Natural killer cell (primary cell): ENCODE results near the gene ING3. TPM values are rescaled to one million over a fixed set of nuclear protein-coding genes. Genes with fewer than 3 reads are reported as not detected.
"Not testable (repeated sequence)": the region's sequence is repeated elsewhere in the genome, so short reads cannot be mapped to it uniquely, and the experiment has no call there.

Experiments
- ATAC-seq, 3 donors: fragments of 150-1000 bp in 2 of 3; fragments of 200-7000 bp in 1 of 3; cut with Tn5 transposase; 1 replicate in 1 of 3; 2 replicates in 2 of 3; pipeline ENCODE4 v1.10.0; 2021; ENCODE audit warnings: mild to moderate bottlenecking in 2 of 3, moderate library complexity in 2 of 3
- DNase-seq, 2 donors: peaks; one replicate each; pipeline versions ENCODE4 v3.0.0 to v3.0.0-alpha.2; 2013 to 2021; ENCODE audit warnings: mixed read lengths in 1 of 2
- H3K27ac ChIP-seq: one replicate; pipeline ENCODE4 v1.5.1; 2013; ENCODE audit warnings: mild to moderate bottlenecking, low read length
- H3K27me3 ChIP-seq: one replicate; pipeline ENCODE4 v1.6.1; 2013; ENCODE audit warnings: low read length; ENCODE audit not compliant: control insufficient read depth, insufficient read depth
- H3K36me3 ChIP-seq: one replicate; pipeline ENCODE4 v1.6.1; 2013; ENCODE audit warnings: low read length; ENCODE audit not compliant: control insufficient read depth, insufficient read depth
- H3K4me1 ChIP-seq: one replicate; pipeline ENCODE4 v1.6.1; 2013; ENCODE audit warnings: low read length; ENCODE audit not compliant: control insufficient read depth, insufficient read depth
- H3K4me3 ChIP-seq: one replicate; pipeline ENCODE4 v1.5.1; 2013; ENCODE audit warnings: low read length
- H3K9me3 ChIP-seq: one replicate; pipeline ENCODE4 v1.6.1; 2013; ENCODE audit warnings: low read length; ENCODE audit not compliant: control insufficient read depth, insufficient read depth
- H3K27ac Mint-ChIP-seq, 2 donors: one replicate each; pipeline ENCODE4 v1.8.0; 2022; ENCODE audit warnings: mild to moderate bottlenecking in 2 of 2, mixed read lengths in 2 of 2, moderate library complexity in 1 of 2
- H3K27me3 Mint-ChIP-seq, 2 donors: one replicate each; pipeline ENCODE4 v1.8.0; 2022; ENCODE audit warnings: low read depth in 2 of 2, mixed read lengths in 2 of 2
- H3K36me3 Mint-ChIP-seq: one replicate; pipeline ENCODE4 v1.8.0; 2022; ENCODE audit warnings: mixed read lengths
- H3K4me1 Mint-ChIP-seq, 2 donors: one replicate each; pipeline ENCODE4 v1.8.0; 2022; ENCODE audit warnings: mixed read lengths in 2 of 2
- H3K4me3 Mint-ChIP-seq: one replicate; pipeline ENCODE4 v1.8.0; 2022; ENCODE audit warnings: mild to moderate bottlenecking, moderate library complexity, mixed read lengths
- H3K9me3 Mint-ChIP-seq, 2 donors: one replicate each; pipeline ENCODE4 v1.8.0; 2022; ENCODE audit warnings: mixed read lengths in 2 of 2
- CTCF ChIP-seq: fragments of 200-600 bp; IDR thresholded peaks from one replicate; pipeline ENCODE4 v1.8.0; 2022; ENCODE audit warnings: antibody characterized with exemption
- WGBS: methylation state at CpG from one replicate; pipeline ENCODE4 v1.1.7; 2013; ENCODE audit warnings: missing lambda C conversion rate; ENCODE audit not compliant: insufficient coverage; 5-methylcytosine and 5-hydroxymethylcytosine counted together
- intact Hi-C: fragments of 100-400 bp; cut with micrococcal nuclease; formaldehyde crosslinking; loops from one replicate; pipeline ENCODE4 v1.14.2; 2022
- total RNA-seq, 4 donors: library from RNA; stranded (reverse); fragments of 120-200 nt in 1 of 4; gene quantifications; one replicate each; pipeline versions ENCODE4 v1.2.3 to v1.2.4, GENCODE V29; 2013 to 2022

Gene ING3
- total RNA-seq, 3 donors from 2014 or later (not counting 1 experiment from before 2014, with no cell fraction given): 45.7 to 56.2 (median 50.1) TPM

- Histone ChIP-seq H3K36me3 (no peaks in the 10 kb centered on the region), H3K27me3 (no peaks in the 10 kb centered on the region), H3K27ac (no peak overlapping the region), H3K4me3 (no peak overlapping the region), H3K9me3 (no peaks in the 10 kb centered on the region), H3K4me1 (no peaks in the 10 kb centered on the region)
- no peak for ATAC-seq
- WGBS: 14% methylated on average over 1 of the region's 2 CpGs
- Mint-ChIP-seq H3K4me1 (no peaks in the 10 kb centered on the region), H3K9me3 (no peaks in the 10 kb centered on the region), H3K4me3 (no peak overlapping the region), H3K27ac (no peak overlapping the region), H3K36me3 (no peaks in the 10 kb centered on the region), H3K27me3 (peaks cover 11 to 19% of the 10 kb centered on the region in 2 donors)
- intact Hi-C loops: no loop called here
- no peak for TF ChIP-seq CTCF
- DNase-seq: no peak
These were observed 51.6 kb downstream of the ING3 start for GRCh38 chr7:121002048-121002756.

GRCh38 chr7:121002757-121003200 lies 52.2 kb downstream of the ING3 start:
- H3K27ac Mint-ChIP-seq: no peak overlapping the region
- Histone ChIP-seq H3K27ac (no peak overlapping the region), H3K4me3 (no peak overlapping the region), H3K4me1 (no peaks in the 10 kb centered on the region), H3K9me3 (no peaks in the 10 kb centered on the region), H3K27me3 (no peaks in the 10 kb centered on the region), H3K36me3 (no peaks in the 10 kb centered on the region)
- DNase-seq: no peak
- peaks cover 14 to 23% of the 10 kb centered on the region in 2 donors for H3K27me3 Mint-ChIP-seq
- no peak for ATAC-seq
- intact Hi-C loops: no loop called here
- H3K9me3 Mint-ChIP-seq: no peaks in the 10 kb centered on the region
- H3K36me3 Mint-ChIP-seq: no peaks in the 10 kb centered on the region
- no peak overlapping the region for H3K4me3 Mint-ChIP-seq
- no peaks in the 10 kb centered on the region for H3K4me1 Mint-ChIP-seq
- 88% methylated on average over 4 of the region's 5 CpGs for WGBS
- no peak for TF ChIP-seq CTCF

GRCh38 chr7:121003986-121004685 lies 53.6 kb downstream of the ING3 start:
- Mint-ChIP-seq H3K27ac (no peak overlapping the region), H3K4me1 (no peaks in the 10 kb centered on the region), H3K9me3 (no peaks in the 10 kb centered on the region), H3K4me3 (no peak overlapping the region), H3K27me3 (peaks cover 21 to 36% of the 10 kb centered on the region in 2 donors), H3K36me3 (no peaks in the 10 kb centered on the region)
- DNase-seq (no peak), ATAC-seq (no peak)
- TF ChIP-seq CTCF: no peak
- H3K27ac ChIP-seq: no peak overlapping the region
- no peak overlapping the region for H3K4me3 ChIP-seq
- no peaks in the 10 kb centered on the region for H3K36me3 ChIP-seq
- intact Hi-C loops: no loop called here
- H3K4me1 ChIP-seq: no peaks in the 10 kb centered on the region
- 86% methylated on average over 5 of the region's 5 CpGs for WGBS
- no peaks in the 10 kb centered on the region for H3K9me3 ChIP-seq
- no peaks in the 10 kb centered on the region for H3K27me3 ChIP-seq

GRCh38 chr7:121005058-121005457 lies 54.5 kb downstream of the ING3 start:
- H3K4me3 Mint-ChIP-seq, H3K4me1 ChIP-seq, H3K9me3 ChIP-seq, H3K4me3 ChIP-seq, H3K36me3 Mint-ChIP-seq, H3K9me3 Mint-ChIP-seq, H3K4me1 Mint-ChIP-seq, H3K36me3 ChIP-seq, H3K27me3 ChIP-seq, ATAC-seq, DNase-seq, intact Hi-C loops, H3K27ac ChIP-seq, H3K27ac Mint-ChIP-seq: not testable (repeated sequence)
- peaks cover 21 to 38% of the 10 kb centered on the region in 2 donors for H3K27me3 Mint-ChIP-seq
- WGBS: 100% methylated on average over 2 of the region's 4 CpGs
